Esophagus squamous epithelium (tissue), 5 donors: ENCODE data around the gene SMAD5. TPM values are rescaled to one million over a fixed set of nuclear protein-coding genes. Genes with fewer than 3 reads are reported as not detected.

Source experiments
- DNase-seq: peaks from one replicate; lab custom pipeline; 2025; lab: John Stamatoyannopoulos, UW
- H3K27ac ChIP-seq, 4 donors: fragments of 200-600 bp; sonication (generic); one replicate each; pipeline ENCODE4 v1.5.1; 2016 to 2019; ENCODE audit warnings: mild to moderate bottlenecking in 1 of 4
- H3K27me3 ChIP-seq, 4 donors: fragments of 200-600 bp; sonication (generic); 1 replicate in 3 of 4; 2 replicates in 1 of 4; pipeline versions ENCODE4 v1.5.1 to v1.6.0; 2017 to 2021; ENCODE audit warnings: antibody characterized with exemption in 1 of 4
- H3K36me3 ChIP-seq, 3 donors: fragments of 200-600 bp; sonication (generic); one replicate each; pipeline ENCODE4 v1.5.1; 2016 to 2019
- H3K4me1 ChIP-seq, 3 donors: fragments of 200-600 bp; sonication (generic); one replicate each; pipeline ENCODE4 v1.5.1; 2017 to 2019
- H3K4me3 ChIP-seq, 4 donors: fragments of 200-600 bp; sonication (generic); 1 replicate in 3 of 4; 2 replicates in 1 of 4; pipeline ENCODE4 v1.5.1; 2016 to 2019; ENCODE audit warnings: mild to moderate bottlenecking in 2 of 4, moderate library complexity in 1 of 4
- H3K9me3 ChIP-seq, 3 donors: fragments of 200-600 bp; sonication (generic); one replicate each; pipeline ENCODE4 v1.5.1; 2016 to 2019
- CTCF ChIP-seq, 6 experiments: fragments of 450-650 bp in 4 of 6; fragments of 200-600 bp in 2 of 6; sonication (generic) in 2 of 6; IDR thresholded peaks; one replicate each; pipeline ENCODE4 v1.5.1; 2016 to 2019; ENCODE audit warnings: antibody characterized with exemption in 6 of 6, mild to moderate bottlenecking in 4 of 6, moderate library complexity in 4 of 6
- POLR2A ChIP-seq, 4 donors: fragments of 450-650 bp; IDR thresholded peaks; one replicate each; pipeline ENCODE4 v1.6.1; 2017; ENCODE audit warnings: antibody characterized with exemption in 4 of 4, mild to moderate bottlenecking in 4 of 4, moderate library complexity in 3 of 4
- WGBS, 2 donors: methylation state at CpG; one replicate each; pipeline ENCODE4 v1.1.5; 2018; 5-methylcytosine and 5-hydroxymethylcytosine counted together
- intact Hi-C: fragments of 100-400 bp; cut with DNase I; formaldehyde crosslinking; loops from one replicate; pipeline ENCODE4 v1.15.0; 2022
- total RNA-seq, 4 donors: library from RNA; depleted of rRNA; stranded (reverse); fragments of >200 nt; gene quantifications; one replicate each; pipeline ENCODE4 v1.1.0, GENCODE V29; 2016
- donor health status: DM: yes; HTN: yes; CAD: no.

SMAD5 gene
- total RNA-seq, 4 donors from 2014 or later: 32.0 to 49.6 (median 38.1) TPM

- DNase-seq: no peak
- intact Hi-C loops: no loop called here
Observed at GRCh38 chr5:136197462-136198142, 65.0 kb downstream of the SMAD5 start.

GRCh38 chr5:136198453-136198852 lies 65.8 kb downstream of the SMAD5 start:
- 86 to 92% methylated on average over 3 to 5 of the region's 5 CpGs for WGBS, 2 donors

More at GRCh38 chr5:136197462-136198142, 65.0 kb downstream of the SMAD5 start:
- peaks cover 0 to 57% (median 5%) of the 10 kb centered on the region in 4 donors for H3K27me3 ChIP-seq
- peaks cover 2 to 11% (median 6%) of the 10 kb centered on the region in 3 donors for H3K4me1 ChIP-seq
- TF ChIP-seq POLR2A (IDR thresholded peaks at IDR 0.05) (no peak), CTCF (IDR thresholded peaks at IDR 0.05) (no peak)
- H3K4me3 ChIP-seq: no peak overlapping the region
- H3K27ac ChIP-seq: no peak overlapping the region
- no peaks in the 10 kb centered on the region for H3K36me3 ChIP-seq
- no peaks in the 10 kb centered on the region for H3K9me3 ChIP-seq
- 68 to 89% methylated on average over 3 to 4 of the region's 4 CpGs for WGBS, 2 donors

GRCh38 chr5:136199408-136199807 lies 66.8 kb downstream of the SMAD5 start:
- TF ChIP-seq POLR2A (IDR thresholded peaks at IDR 0.05): no peak
- no peak for TF ChIP-seq CTCF (IDR thresholded peaks at IDR 0.05)
- peaks cover 0 to 46% (median 0%) of the 10 kb centered on the region in 4 donors for H3K27me3 ChIP-seq
- 79 to 90% methylated on average over 3 to 7 of the region's 7 CpGs for WGBS, 2 donors
- no peak for DNase-seq
- intact Hi-C loops: no loop called here
- H3K4me1 ChIP-seq: no peaks in the 10 kb centered on the region
- no peak overlapping the region for H3K4me3 ChIP-seq
- no peak overlapping the region for H3K27ac ChIP-seq
- H3K36me3 ChIP-seq: no peaks in the 10 kb centered on the region
- no peaks in the 10 kb centered on the region for H3K9me3 ChIP-seq

More at GRCh38 chr5:136198453-136198852, 65.8 kb downstream of the SMAD5 start:
- DNase-seq: no peak
- peaks cover 0 to 3% (median 0%) of the 10 kb centered on the region in 3 donors for H3K4me1 ChIP-seq
- peaks cover 0 to 49% (median 1%) of the 10 kb centered on the region in 4 donors for H3K27me3 ChIP-seq
- intact Hi-C loops: no loop called here
- no peaks in the 10 kb centered on the region for H3K36me3 ChIP-seq
- H3K9me3 ChIP-seq: no peaks in the 10 kb centered on the region
- no peak overlapping the region for H3K27ac ChIP-seq
- no peak for TF ChIP-seq CTCF (IDR thresholded peaks at IDR 0.05)
- no peak for TF ChIP-seq POLR2A (IDR thresholded peaks at IDR 0.05)
- no peak overlapping the region for H3K4me3 ChIP-seq

- Histone ChIP-seq H3K4me3 (no peak overlapping the region), H3K27ac (no peak overlapping the region), H3K36me3 (no peaks in the 10 kb centered on the region), H3K9me3 (no peaks in the 10 kb centered on the region), H3K27me3 (peaks cover 0 to 38% (median 0%) of the 10 kb centered on the region in 4 donors), H3K4me1 (no peaks in the 10 kb centered on the region)
- 58 to 72% methylated on average over 3 to 4 of the region's 4 CpGs for WGBS, 2 donors
- intact Hi-C loops: no loop called here
- DNase-seq: no peak
- TF ChIP-seq POLR2A (IDR thresholded peaks at IDR 0.05) (no peak), CTCF (IDR thresholded peaks at IDR 0.05) (no peak)
Observed at GRCh38 chr5:136200130-136200529, 67.5 kb downstream of the SMAD5 start.

GRCh38 chr5:136200761-136201160 lies 68.1 kb downstream of the SMAD5 start:
- WGBS, 2 donors: 59% methylated on average over 3 of the region's 3 CpGs; no CpG with 5 or more reads in 1 of the 2 donors

More at GRCh38 chr5:136200761-136201160, 68.1 kb downstream of the SMAD5 start:
- Histone ChIP-seq H3K4me1 (no peaks in the 10 kb centered on the region), H3K27ac (no peak overlapping the region), H3K4me3 (no peak overlapping the region), H3K36me3 (no peaks in the 10 kb centered on the region), H3K27me3 (peaks cover 0 to 32% (median 0%) of the 10 kb centered on the region in 4 donors), H3K9me3 (no peaks in the 10 kb centered on the region)
- DNase-seq: no peak
- intact Hi-C loops: no loop called here
- TF ChIP-seq CTCF (IDR thresholded peaks at IDR 0.05) (no peak), POLR2A (IDR thresholded peaks at IDR 0.05) (no peak)
